ENCODE results near the gene GABBR2.
"Not testable (repeated sequence)": the region's sequence is repeated elsewhere in the genome, so short reads cannot be mapped to it uniquely, and the experiment has no call there.

Gene GABBR2

GRCh38 chr9:98591696-98592095, 117.0 kb downstream of the GABBR2 start:
- no peak for DNase-seq (ENCODE audit: low read depth)
- peaks cover 41% of the 10 kb centered on the region for H3K27me3 ChIP-seq (replicated peaks; ENCODE audit: control insufficient read depth, insufficient read depth, low read length)

GRCh38 chr9:98590101-98590500, 118.6 kb downstream of the GABBR2 start:
- no peaks in the 10 kb centered on the region for H3K9me3 ChIP-seq (ENCODE audit: control insufficient read depth, low read length)
- no peaks in the 10 kb centered on the region for H3K36me3 ChIP-seq (ENCODE audit: control insufficient read depth, insufficient read depth, low read length, severe bottlenecking)
- no peak overlapping the region for H3K4me3 ChIP-seq (ENCODE audit: low read length)
- no peak for DNase-seq (ENCODE audit: low read depth)
- no peak overlapping the region for H3K9ac ChIP-seq (ENCODE audit: low read length)
- no peaks in the 10 kb centered on the region for H3K4me1 ChIP-seq (ENCODE audit: control insufficient read depth, insufficient read depth, low read length)
- H3K27me3 ChIP-seq (replicated peaks; ENCODE audit: control insufficient read depth, insufficient read depth, low read length): peaks cover 39% of the 10 kb centered on the region

More at GRCh38 chr9:98591696-98592095, 117.0 kb downstream of the GABBR2 start:
- Histone ChIP-seq H3K9me3 (ENCODE audit: control insufficient read depth, low read length) (no peaks in the 10 kb centered on the region), H3K4me1 (ENCODE audit: control insufficient read depth, insufficient read depth, low read length) (no peaks in the 10 kb centered on the region), H3K36me3 (ENCODE audit: control insufficient read depth, insufficient read depth, low read length, severe bottlenecking) (no peaks in the 10 kb centered on the region), H3K4me3 (ENCODE audit: low read length) (no peak overlapping the region), H3K9ac (ENCODE audit: low read length) (no peak overlapping the region)

- H3K27me3 ChIP-seq (replicated peaks; ENCODE audit: control insufficient read depth, insufficient read depth, low read length): peaks cover 43% of the 10 kb centered on the region
- no peak overlapping the region for H3K9ac ChIP-seq (ENCODE audit: low read length)
- no peaks in the 10 kb centered on the region for H3K9me3 ChIP-seq (ENCODE audit: control insufficient read depth, low read length)
- no peak for DNase-seq (ENCODE audit: low read depth)
- H3K36me3 ChIP-seq (ENCODE audit: control insufficient read depth, insufficient read depth, low read length, severe bottlenecking): no peaks in the 10 kb centered on the region
- H3K4me1 ChIP-seq (ENCODE audit: control insufficient read depth, insufficient read depth, low read length): no peaks in the 10 kb centered on the region
- no peak overlapping the region for H3K4me3 ChIP-seq (ENCODE audit: low read length)
Observed at GRCh38 chr9:98589102-98589501, 119.6 kb downstream of the GABBR2 start.

GRCh38 chr9:98584853-98585438, 123.8 kb downstream of the GABBR2 start:
- not testable (repeated sequence) for H3K9ac ChIP-seq (ENCODE audit: low read length); H3K4me3 ChIP-seq (ENCODE audit: low read length); H3K4me1 ChIP-seq (ENCODE audit: control insufficient read depth, insufficient read depth, low read length); H3K36me3 ChIP-seq (ENCODE audit: control insufficient read depth, insufficient read depth, low read length, severe bottlenecking); DNase-seq (ENCODE audit: low read depth); H3K9me3 ChIP-seq (ENCODE audit: control insufficient read depth, low read length)
- peaks cover 33% of the 10 kb centered on the region for H3K27me3 ChIP-seq (replicated peaks; ENCODE audit: control insufficient read depth, insufficient read depth, low read length)

- peaks cover 32% of the 10 kb centered on the region for H3K27me3 ChIP-seq (replicated peaks; ENCODE audit: control insufficient read depth, insufficient read depth, low read length)
- no peaks in the 10 kb centered on the region for H3K36me3 ChIP-seq (ENCODE audit: control insufficient read depth, insufficient read depth, low read length, severe bottlenecking)
- DNase-seq (ENCODE audit: low read depth): no peak
- H3K9me3 ChIP-seq (ENCODE audit: control insufficient read depth, low read length): peaks cover 9% of the 10 kb centered on the region
- H3K9ac ChIP-seq (ENCODE audit: low read length): no peak overlapping the region
- no peaks in the 10 kb centered on the region for H3K4me1 ChIP-seq (ENCODE audit: control insufficient read depth, insufficient read depth, low read length)
- no peak overlapping the region for H3K4me3 ChIP-seq (ENCODE audit: low read length)
Observed at GRCh38 chr9:98584059-98584458, 124.7 kb downstream of the GABBR2 start.

GRCh38 chr9:98583417-98583816, 125.3 kb downstream of the GABBR2 start:
- H3K36me3 ChIP-seq (ENCODE audit: control insufficient read depth, insufficient read depth, low read length, severe bottlenecking): no peaks in the 10 kb centered on the region
- H3K9ac ChIP-seq (ENCODE audit: low read length): no peak overlapping the region
- DNase-seq (ENCODE audit: low read depth): no peak
- peaks cover 9% of the 10 kb centered on the region for H3K9me3 ChIP-seq (ENCODE audit: control insufficient read depth, low read length)
- H3K4me3 ChIP-seq (ENCODE audit: low read length): no peak overlapping the region
- no peaks in the 10 kb centered on the region for H3K4me1 ChIP-seq (ENCODE audit: control insufficient read depth, insufficient read depth, low read length)
- peaks cover 30% of the 10 kb centered on the region for H3K27me3 ChIP-seq (replicated peaks; ENCODE audit: control insufficient read depth, insufficient read depth, low read length)

GRCh38 chr9:98580956-98581355, 127.8 kb downstream of the GABBR2 start:
- Histone ChIP-seq H3K36me3 (ENCODE audit: control insufficient read depth, insufficient read depth, low read length, severe bottlenecking) (no peaks in the 10 kb centered on the region), H3K9me3 (ENCODE audit: control insufficient read depth, low read length) (peaks cover 9% of the 10 kb centered on the region), H3K27me3 (replicated peaks; ENCODE audit: control insufficient read depth, insufficient read depth, low read length) (peaks cover 29% of the 10 kb centered on the region), H3K9ac (ENCODE audit: low read length) (no peak overlapping the region), H3K4me1 (ENCODE audit: control insufficient read depth, insufficient read depth, low read length) (no peaks in the 10 kb centered on the region), H3K4me3 (ENCODE audit: low read length) (no peak overlapping the region)
- DNase-seq (ENCODE audit: low read depth): no peak

GRCh38 chr9:98579700-98580099, 129.0 kb downstream of the GABBR2 start:
- Histone ChIP-seq H3K4me1 (ENCODE audit: control insufficient read depth, insufficient read depth, low read length) (no peaks in the 10 kb centered on the region), H3K9ac (ENCODE audit: low read length) (no peak overlapping the region), H3K4me3 (ENCODE audit: low read length) (no peak overlapping the region), H3K9me3 (ENCODE audit: control insufficient read depth, low read length) (peaks cover 9% of the 10 kb centered on the region), H3K36me3 (ENCODE audit: control insufficient read depth, insufficient read depth, low read length, severe bottlenecking) (no peaks in the 10 kb centered on the region), H3K27me3 (replicated peaks; ENCODE audit: control insufficient read depth, insufficient read depth, low read length) (peaks cover 26% of the 10 kb centered on the region)
- DNase-seq (ENCODE audit: low read depth): no peak

- no peak overlapping the region for H3K4me3 ChIP-seq (ENCODE audit: low read length)
- no peak for DNase-seq (ENCODE audit: low read depth)
- H3K4me1 ChIP-seq (ENCODE audit: control insufficient read depth, insufficient read depth, low read length): no peaks in the 10 kb centered on the region
- no peaks in the 10 kb centered on the region for H3K36me3 ChIP-seq (ENCODE audit: control insufficient read depth, insufficient read depth, low read length, severe bottlenecking)
- peaks cover 8% of the 10 kb centered on the region for H3K9me3 ChIP-seq (ENCODE audit: control insufficient read depth, low read length)
- no peak overlapping the region for H3K9ac ChIP-seq (ENCODE audit: low read length)
- H3K27me3 ChIP-seq (replicated peaks; ENCODE audit: control insufficient read depth, insufficient read depth, low read length): peaks cover 29% of the 10 kb centered on the region
Observed at GRCh38 chr9:98577446-98577845, 131.3 kb downstream of the GABBR2 start.

GRCh38 chr9:98576859-98577258, 131.9 kb downstream of the GABBR2 start:
- no peaks in the 10 kb centered on the region for H3K36me3 ChIP-seq (ENCODE audit: control insufficient read depth, insufficient read depth, low read length, severe bottlenecking)
- DNase-seq (ENCODE audit: low read depth): no peak
- no peaks in the 10 kb centered on the region for H3K4me1 ChIP-seq (ENCODE audit: control insufficient read depth, insufficient read depth, low read length)
- H3K4me3 ChIP-seq (ENCODE audit: low read length): no peak overlapping the region
- H3K27me3 ChIP-seq (replicated peaks; ENCODE audit: control insufficient read depth, insufficient read depth, low read length): peaks cover 26% of the 10 kb centered on the region
- peaks cover 2% of the 10 kb centered on the region for H3K9me3 ChIP-seq (ENCODE audit: control insufficient read depth, low read length)
- no peak overlapping the region for H3K9ac ChIP-seq (ENCODE audit: low read length)

- Histone ChIP-seq H3K4me1 (ENCODE audit: control insufficient read depth, insufficient read depth, low read length) (no peaks in the 10 kb centered on the region), H3K27me3 (replicated peaks; ENCODE audit: control insufficient read depth, insufficient read depth, low read length) (peaks cover 26% of the 10 kb centered on the region), H3K9me3 (ENCODE audit: control insufficient read depth, low read length) (no peaks in the 10 kb centered on the region), H3K4me3 (ENCODE audit: low read length) (no peak overlapping the region), H3K9ac (ENCODE audit: low read length) (no peak overlapping the region), H3K36me3 (ENCODE audit: control insufficient read depth, insufficient read depth, low read length, severe bottlenecking) (no peaks in the 10 kb centered on the region)
- no peak for DNase-seq (ENCODE audit: low read depth)
Observed at GRCh38 chr9:98576354-98576753, 132.4 kb downstream of the GABBR2 start.

All from adipocyte (in vitro differentiated cells).